OCI-LY3 (cell line): Measurements from ENCODE around the gene SCAMP1.

Experiments
- H2AFZ ChIP-seq: fragments of 200-600, 300-600 bp; shearing (Covaris generic); 2 replicates; pipeline ENCODE4 v1.6.0; 2014; ENCODE audit warnings: antibody characterized with exemption, low read depth, low read length
- H3K27ac ChIP-seq: fragments of 200-600, 300-600 bp; sonication (generic); 2 replicates; pipeline ENCODE4 v1.5.1; 2014; ENCODE audit warnings: mild to moderate bottlenecking, low read length, moderate library complexity, mixed read lengths
- H3K27me3 ChIP-seq: fragments of 200-600, 300-600 bp; sonication (generic); 2 replicates; pipeline ENCODE4 v1.6.1; 2014; ENCODE audit warnings: low read depth, low read length, mixed read lengths
- H3K36me3 ChIP-seq: fragments of 200-600, 300-600 bp; sonication (generic); replicated peaks from 2 replicates; pipeline ENCODE3; 2014; ENCODE audit warnings: low read depth, low read length, mixed read lengths
- H3K4me1 ChIP-seq: fragments of 300-600, 200-600 bp; sonication (generic); 2 replicates; pipeline ENCODE4 v1.6.1; 2014; ENCODE audit warnings: low read length, mixed read lengths
- H3K4me2 ChIP-seq: fragments of 200-600, 300-600 bp; sonication (generic); 2 replicates; pipeline ENCODE4 v1.6.1; 2014; ENCODE audit warnings: low read length, mixed read lengths
- H3K4me3 ChIP-seq: fragments of 300-600, 200-600 bp; sonication (generic); 2 replicates; pipeline ENCODE4 v1.5.1; 2014; ENCODE audit warnings: antibody characterized with exemption, mild to moderate bottlenecking, low read length, moderate library complexity
- H3K79me2 ChIP-seq: fragments of 300-600, 200-600 bp; shearing (Covaris generic); 2 replicates; pipeline ENCODE4 v1.6.1; 2014; ENCODE audit warnings: mild to moderate bottlenecking, low read length, mixed read lengths
- H3K9ac ChIP-seq: fragments of 300-600, 200-600 bp; shearing (Covaris generic); 2 replicates; pipeline ENCODE4 v1.6.0; 2014; ENCODE audit warnings: mild to moderate bottlenecking, low read length, moderate library complexity
- H3K9me3 ChIP-seq: fragments of 200-600, 300-600 bp; shearing (Covaris generic); 2 replicates; pipeline ENCODE4 v1.6.1; 2014; ENCODE audit warnings: low read length, mixed read lengths; ENCODE audit not compliant: insufficient read depth
- H4K20me1 ChIP-seq: fragments of 200-600, 300-600 bp; sonication (generic); 2 replicates; pipeline ENCODE4 v1.6.1; 2016; ENCODE audit warnings: low read length, mixed read lengths; ENCODE audit not compliant: insufficient read depth
- EZH2phosphoT487 ChIP-seq: fragments of 200-600 bp; shearing (Covaris generic); IDR thresholded peaks from 2 replicates; pipeline ENCODE4 v1.6.1; 2018; ENCODE audit warnings: antibody characterized with exemption, mixed run types, low read depth
- TF ChIP-seq, protein P1 (sequence below): fragments of 200-600, 300-600 bp; sonication (generic); IDR thresholded peaks from 2 replicates; pipeline ENCODE4 v1.5.1; 2014; ENCODE audit warnings: antibody characterized with exemption, low read length, low read depth

Gene SCAMP1

GRCh38 chr5:78361631-78361993, 1.2 kb downstream of the SCAMP1 start:
- no peak overlapping the region for H3K27ac ChIP-seq
- peak overlapping the region; percentile 85 for H3K4me2 ChIP-seq
- peaks cover 14% of the 10 kb centered on the region for H3K4me1 ChIP-seq
- no peaks in the 10 kb centered on the region for H4K20me1 ChIP-seq
- no peaks in the 10 kb centered on the region for H3K9me3 ChIP-seq
- peak overlapping the region; percentile 99 for H3K4me3 ChIP-seq
- H2AFZ ChIP-seq: peak overlapping the region; percentile 78
- peaks cover 33% of the 10 kb centered on the region for H3K79me2 ChIP-seq
- H3K36me3 ChIP-seq: no peaks in the 10 kb centered on the region
- TF ChIP-seq, protein P1, sequence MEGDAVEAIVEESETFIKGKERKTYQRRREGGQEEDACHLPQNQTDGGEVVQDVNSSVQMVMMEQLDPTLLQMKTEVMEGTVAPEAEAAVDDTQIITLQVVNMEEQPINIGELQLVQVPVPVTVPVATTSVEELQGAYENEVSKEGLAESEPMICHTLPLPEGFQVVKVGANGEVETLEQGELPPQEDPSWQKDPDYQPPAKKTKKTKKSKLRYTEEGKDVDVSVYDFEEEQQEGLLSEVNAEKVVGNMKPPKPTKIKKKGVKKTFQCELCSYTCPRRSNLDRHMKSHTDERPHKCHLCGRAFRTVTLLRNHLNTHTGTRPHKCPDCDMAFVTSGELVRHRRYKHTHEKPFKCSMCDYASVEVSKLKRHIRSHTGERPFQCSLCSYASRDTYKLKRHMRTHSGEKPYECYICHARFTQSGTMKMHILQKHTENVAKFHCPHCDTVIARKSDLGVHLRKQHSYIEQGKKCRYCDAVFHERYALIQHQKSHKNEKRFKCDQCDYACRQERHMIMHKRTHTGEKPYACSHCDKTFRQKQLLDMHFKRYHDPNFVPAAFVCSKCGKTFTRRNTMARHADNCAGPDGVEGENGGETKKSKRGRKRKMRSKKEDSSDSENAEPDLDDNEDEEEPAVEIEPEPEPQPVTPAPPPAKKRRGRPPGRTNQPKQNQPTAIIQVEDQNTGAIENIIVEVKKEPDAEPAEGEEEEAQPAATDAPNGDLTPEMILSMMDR: no peak
- TF ChIP-seq EZH2phosphoT487: no peak
- H3K27me3 ChIP-seq: no peaks in the 10 kb centered on the region
- H3K9ac ChIP-seq: peak overlapping the region; percentile 79

DNA sequence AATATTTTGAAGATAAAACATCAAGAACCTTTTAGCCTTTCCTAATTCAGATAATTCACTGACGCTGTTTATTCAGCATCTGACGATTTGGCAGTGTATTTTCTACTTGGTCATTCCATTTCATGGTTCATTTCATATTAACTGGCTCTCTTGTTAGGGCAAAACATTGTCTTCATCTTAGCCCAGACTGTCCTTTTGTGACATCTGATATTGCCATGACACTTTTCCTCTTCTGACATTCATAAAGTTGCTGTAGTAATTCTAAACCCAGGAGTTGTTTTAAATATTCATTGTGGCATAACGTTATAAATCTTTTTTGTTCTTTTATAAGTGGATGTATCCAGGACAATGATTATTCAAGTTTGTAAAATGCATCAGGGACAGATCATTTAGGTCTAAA, 1.8 kb downstream of the SCAMP1 start:
- Histone ChIP-seq H3K79me2 (peaks cover 36% of the 10 kb centered on the region), H3K9ac (0 out of 2 replicates have a peak overlapping the region, but pooled peaks have one; percentile 79)
- no peak for TF ChIP-seq EZH2phosphoT487
- TF ChIP-seq, protein P1: no peak

DNA sequence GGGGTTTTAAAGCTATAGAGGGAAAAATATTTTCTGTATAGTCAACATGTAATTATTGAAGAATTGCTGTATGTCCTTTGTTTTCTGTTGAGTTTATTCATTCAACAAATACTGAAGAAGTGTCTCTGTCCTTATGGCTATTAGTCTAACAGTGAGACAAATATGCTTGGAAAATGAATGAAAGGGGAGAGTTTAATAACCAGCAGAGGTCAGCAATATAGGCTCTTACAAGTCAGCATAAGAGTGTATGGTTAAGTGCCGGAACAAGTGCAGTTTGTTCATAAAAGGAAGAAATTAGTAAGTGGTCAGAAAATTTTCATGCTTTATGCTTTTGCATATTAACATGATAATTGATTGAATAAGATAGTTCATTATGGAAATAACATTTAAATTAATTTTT, 3.6 kb downstream of the SCAMP1 start:
- Histone ChIP-seq H3K27ac (no peak overlapping the region), H3K4me1 (peaks cover 14% of the 10 kb centered on the region), H2AFZ (no peak overlapping the region), H3K36me3 (no peaks in the 10 kb centered on the region), H3K79me2 (peaks cover 46% of the 10 kb centered on the region), H3K27me3 (no peaks in the 10 kb centered on the region), H3K9me3 (no peaks in the 10 kb centered on the region), H3K4me3 (no peak overlapping the region), H3K4me2 (no peak overlapping the region), H4K20me1 (no peaks in the 10 kb centered on the region), H3K9ac (no peak overlapping the region)
- TF ChIP-seq EZH2phosphoT487: no peak
- TF ChIP-seq, protein P1: no peak

More for the DNA sequence above, 1.8 kb downstream of the SCAMP1 start:
- H3K27ac ChIP-seq: no peak overlapping the region
- peaks cover 14% of the 10 kb centered on the region for H3K4me1 ChIP-seq
- H4K20me1 ChIP-seq: no peaks in the 10 kb centered on the region
- H3K4me2 ChIP-seq: peak overlapping the region; percentile 85
- no peak overlapping the region for H2AFZ ChIP-seq
- no peaks in the 10 kb centered on the region for H3K36me3 ChIP-seq
- no peaks in the 10 kb centered on the region for H3K27me3 ChIP-seq
- no peaks in the 10 kb centered on the region for H3K9me3 ChIP-seq
- no peak overlapping the region; the same call in 1 of the 2 replicates for H3K4me3 ChIP-seq

DNA sequence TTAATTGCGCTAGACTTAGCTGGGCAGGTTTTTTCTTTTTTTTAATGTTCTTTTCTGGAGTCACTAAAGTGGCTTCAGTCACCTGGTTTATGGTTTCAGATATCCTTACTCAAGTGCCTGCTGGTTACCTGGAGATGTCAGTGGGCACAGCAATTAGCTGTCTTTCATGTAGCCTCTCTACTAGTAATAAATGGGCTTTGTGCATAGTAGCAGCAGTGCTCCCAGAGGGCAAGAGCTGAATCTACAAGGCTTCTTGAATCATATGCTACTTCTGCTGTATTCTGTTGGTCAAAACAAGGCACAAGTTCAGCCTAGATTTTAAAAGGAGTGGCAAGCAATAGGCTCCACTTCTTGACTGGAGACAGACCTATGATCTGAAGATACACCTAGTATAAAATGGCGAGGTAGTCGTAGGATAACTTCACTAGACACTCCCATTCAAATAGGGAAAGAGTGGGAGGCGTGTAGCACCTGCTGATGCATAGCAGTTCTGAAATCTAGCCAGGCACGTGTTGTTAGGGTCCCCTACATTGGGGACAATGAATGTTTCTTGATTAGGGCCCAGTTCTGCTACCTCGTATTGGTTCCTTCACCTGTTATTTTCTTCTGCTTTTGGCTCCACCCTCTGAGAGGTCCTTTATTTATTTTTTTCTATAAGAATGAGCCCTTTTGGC, 7.0 kb downstream of the SCAMP1 start:
- H3K27ac ChIP-seq: no peak overlapping the region
- H3K27me3 ChIP-seq: no peaks in the 10 kb centered on the region
- H3K9ac ChIP-seq: no peak overlapping the region
- H3K4me3 ChIP-seq: no peak overlapping the region
- no peak for TF ChIP-seq EZH2phosphoT487
- TF ChIP-seq, protein P1: 0 out of 2 replicates have a peak, but pooled peaks have one; percentile 6
- no peaks in the 10 kb centered on the region for H3K9me3 ChIP-seq
- no peak overlapping the region for H3K4me2 ChIP-seq
- peaks cover 35% of the 10 kb centered on the region for H3K79me2 ChIP-seq
- H2AFZ ChIP-seq: no peak overlapping the region
- H3K4me1 ChIP-seq: no peaks in the 10 kb centered on the region
- H3K36me3 ChIP-seq: no peaks in the 10 kb centered on the region
- no peaks in the 10 kb centered on the region for H4K20me1 ChIP-seq
